Upper lobe of left lung (tissue), 6 donors: ENCODE data around the gene FER1L5. TPM values are rescaled to one million over a fixed set of nuclear protein-coding genes. Genes with fewer than 3 reads are reported as not detected.
A peak's percentile ranks its signal among the peaks of the same experiment; 100 is the strongest.

ENCODE experiments used
- ATAC-seq, 2 donors: fragments of 200-7000 bp; cut with Tn5 transposase; one replicate each; pipeline ENCODE4 v1.9.1; 2022; ENCODE audit warnings: mild to moderate bottlenecking in 2 of 2, moderate library complexity in 2 of 2; ENCODE audit not compliant: low FRiP score in 2 of 2
- DNase-seq, 2 donors: peaks; one replicate each; pipeline ENCODE4 v3.0.0-alpha.2; 2019 to 2020
- H3K27ac ChIP-seq, 4 donors: fragments of 200-600 bp; sonication (generic); one replicate each; pipeline ENCODE4 v1.5.1; 2016 to 2019
- H3K27me3 ChIP-seq, 4 donors: fragments of 200-600 bp; sonication (generic); one replicate each; pipeline ENCODE4 v1.5.1; 2017 to 2019
- H3K36me3 ChIP-seq, 4 donors: fragments of 200-600 bp; sonication (generic); one replicate each; pipeline ENCODE4 v1.5.1; 2016 to 2019
- H3K4me1 ChIP-seq, 4 donors: fragments of 200-600 bp; sonication (generic); one replicate each; pipeline ENCODE4 v1.5.1; 2018 to 2019
- H3K4me3 ChIP-seq, 4 donors: fragments of 200-600 bp; sonication (generic); one replicate each; pipeline ENCODE4 v1.5.1; 2017 to 2019; ENCODE audit warnings: mild to moderate bottlenecking in 2 of 4, moderate library complexity in 1 of 4
- H3K9me3 ChIP-seq, 4 donors: fragments of 200-600 bp; sonication (generic); one replicate each; pipeline ENCODE4 v1.5.1; 2018 to 2019
- CTCF ChIP-seq, 6 experiments: fragments of 450-650 bp in 4 of 6; fragments of 200-600 bp in 2 of 6; sonication (generic) in 2 of 6; IDR thresholded peaks; one replicate each; pipeline ENCODE4 v1.5.1; 2016 to 2019; ENCODE audit warnings: antibody characterized with exemption in 6 of 6
- EP300 ChIP-seq, 4 donors: sonication (generic); formaldehyde crosslinking; IDR thresholded peaks; one replicate each; pipeline ENCODE4 v1.5.1; 2017; ENCODE audit warnings: antibody characterized with exemption in 4 of 4, control low read depth in 2 of 4
- POLR2A ChIP-seq, 4 donors: fragments of 450-650 bp; IDR thresholded peaks; one replicate each; pipeline ENCODE4 v1.5.1; 2016 to 2017; ENCODE audit warnings: antibody characterized with exemption in 4 of 4, mild to moderate bottlenecking in 2 of 4
- POLR2AphosphoS5 ChIP-seq, 2 donors: sonication (generic); formaldehyde crosslinking; IDR thresholded peaks; one replicate each; pipeline ENCODE4 v1.5.1; 2017; ENCODE audit warnings: antibody characterized with exemption in 2 of 2
- WGBS, 2 donors: methylation state at CpG; one replicate each; pipeline ENCODE4 v1.1.5; 2017 to 2018; 5-methylcytosine and 5-hydroxymethylcytosine counted together
- total RNA-seq, 6 donors: library from RNA; depleted of rRNA in 4 of 6; stranded (reverse); fragments of >200 nt in 4 of 6; gene quantifications; one replicate each; pipeline versions ENCODE4 v1.1.0 to v1.2.1, GENCODE V29; 2016 to 2021
- donor health status: DM: no; HTN: no; CAD: no; lungs with moderate emphysema.
- donor health status: DM: no; HTN: yes; CAD: no; lungs with severe emphysema.

Gene FER1L5
- total RNA-seq, 6 donors from 2014 or later, result 0.15 to 5.2 (median 0.43) TPM

- Histone ChIP-seq H3K27ac (no peak overlapping the region), H3K4me3 (no peak overlapping the region), H3K4me1 (no peaks in the 10 kb centered on the region), H3K9me3 (no peaks in the 10 kb centered on the region), H3K36me3 (peaks cover 50 to 100% (median 70%) of the 10 kb centered on the region in 4 donors), H3K27me3 (no peaks in the 10 kb centered on the region)
- DNase-seq (no peak), ATAC-seq (no peak)
- no peak for TF ChIP-seq POLR2AphosphoS5 (IDR thresholded peaks at IDR 0.05)
- TF ChIP-seq POLR2A (IDR thresholded peaks at IDR 0.05), result no peak
- TF ChIP-seq EP300 (IDR thresholded peaks at IDR 0.05), result no peak
- TF ChIP-seq CTCF (IDR thresholded peaks at IDR 0.05), result no peak
- 83 to 91% methylated on average over 2 of the region's 2 CpGs for WGBS, 2 donors
These were observed 42.6 kb upstream of the FER1L5 start for GRCh38 chr2:96599941-96600340.

GRCh38 chr2:96601382-96602292 lies 40.9 kb upstream of the FER1L5 start:
- no peaks in the 10 kb centered on the region for H3K4me1 ChIP-seq
- TF ChIP-seq POLR2A (IDR thresholded peaks at IDR 0.05), result no peak
- TF ChIP-seq POLR2AphosphoS5 (IDR thresholded peaks at IDR 0.05), result no peak
- TF ChIP-seq CTCF (IDR thresholded peaks at IDR 0.05), result no peak
- TF ChIP-seq EP300 (IDR thresholded peaks at IDR 0.05), result no peak
- H3K9me3 ChIP-seq, result no peaks in the 10 kb centered on the region
- peaks cover 56 to 100% (median 73%) of the 10 kb centered on the region in 4 donors for H3K36me3 ChIP-seq
- ATAC-seq (peak; percentile 6 to 14), DNase-seq (peak in 1 of 2 donors; percentile 32)
- H3K27me3 ChIP-seq, result no peaks in the 10 kb centered on the region
- peak overlapping the region in 1 of 4 donors; percentile 10 for H3K27ac ChIP-seq
- H3K4me3 ChIP-seq, result no peak overlapping the region
- WGBS, 2 donors, result 89 to 94% methylated on average over 6 to 8 of the region's 8 CpGs

- no peak for ATAC-seq
These were observed 40.2 kb upstream of the FER1L5 start for GRCh38 chr2:96602330-96602823.

GRCh38 chr2:96604104-96604503 lies 38.5 kb upstream of the FER1L5 start:
- WGBS, 2 donors, result 90 to 96% methylated on average over 1 to 2 of the region's 2 CpGs
- ATAC-seq (no peak), DNase-seq (no peak)
- H3K36me3 ChIP-seq, result peaks cover 71 to 100% (median 85%) of the 10 kb centered on the region in 4 donors
- TF ChIP-seq CTCF (IDR thresholded peaks at IDR 0.05) (no peak), POLR2AphosphoS5 (IDR thresholded peaks at IDR 0.05) (no peak), EP300 (IDR thresholded peaks at IDR 0.05) (no peak), POLR2A (IDR thresholded peaks at IDR 0.05) (no peak)
- H3K4me1 ChIP-seq, result peaks cover 0 to 5% (median 0%) of the 10 kb centered on the region in 4 donors
- H3K4me3 ChIP-seq, result no peak overlapping the region
- no peaks in the 10 kb centered on the region for H3K27me3 ChIP-seq
- H3K27ac ChIP-seq, result no peak overlapping the region
- no peaks in the 10 kb centered on the region for H3K9me3 ChIP-seq

More at GRCh38 chr2:96602330-96602823, 40.2 kb upstream of the FER1L5 start:
- TF ChIP-seq CTCF (IDR thresholded peaks at IDR 0.05), result peak in 1 of 6 experiments; percentile 19
- TF ChIP-seq POLR2A (IDR thresholded peaks at IDR 0.05), result no peak
- no peak for TF ChIP-seq EP300 (IDR thresholded peaks at IDR 0.05)
- H3K27me3 ChIP-seq, result no peaks in the 10 kb centered on the region
- no peak for DNase-seq
- no peak overlapping the region for H3K4me3 ChIP-seq
- H3K4me1 ChIP-seq, result no peaks in the 10 kb centered on the region
- no peaks in the 10 kb centered on the region for H3K9me3 ChIP-seq
- WGBS, 2 donors, result 92 to 100% methylated on average over 2 of the region's 2 CpGs
- H3K27ac ChIP-seq, result peak overlapping the region in 1 of 4 donors; percentile 10
- H3K36me3 ChIP-seq, result peaks cover 56 to 100% (median 78%) of the 10 kb centered on the region in 4 donors
